Retina (tissue), 1 donor: ENCODE measurements around the gene C19orf44.
"Not testable (repeated sequence)": the region's sequence is repeated elsewhere in the genome, so short reads cannot be mapped to it uniquely, and the experiment has no call there.

Experiments
- DNase-seq: peaks from one replicate; pipeline ENCODE4 v3.0.0-alpha.2; 2016

Gene C19orf44

GRCh38 chr19:16541526-16542044 lies 45.4 kb downstream of the C19orf44 start:
- no peak for DNase-seq

DNA sequence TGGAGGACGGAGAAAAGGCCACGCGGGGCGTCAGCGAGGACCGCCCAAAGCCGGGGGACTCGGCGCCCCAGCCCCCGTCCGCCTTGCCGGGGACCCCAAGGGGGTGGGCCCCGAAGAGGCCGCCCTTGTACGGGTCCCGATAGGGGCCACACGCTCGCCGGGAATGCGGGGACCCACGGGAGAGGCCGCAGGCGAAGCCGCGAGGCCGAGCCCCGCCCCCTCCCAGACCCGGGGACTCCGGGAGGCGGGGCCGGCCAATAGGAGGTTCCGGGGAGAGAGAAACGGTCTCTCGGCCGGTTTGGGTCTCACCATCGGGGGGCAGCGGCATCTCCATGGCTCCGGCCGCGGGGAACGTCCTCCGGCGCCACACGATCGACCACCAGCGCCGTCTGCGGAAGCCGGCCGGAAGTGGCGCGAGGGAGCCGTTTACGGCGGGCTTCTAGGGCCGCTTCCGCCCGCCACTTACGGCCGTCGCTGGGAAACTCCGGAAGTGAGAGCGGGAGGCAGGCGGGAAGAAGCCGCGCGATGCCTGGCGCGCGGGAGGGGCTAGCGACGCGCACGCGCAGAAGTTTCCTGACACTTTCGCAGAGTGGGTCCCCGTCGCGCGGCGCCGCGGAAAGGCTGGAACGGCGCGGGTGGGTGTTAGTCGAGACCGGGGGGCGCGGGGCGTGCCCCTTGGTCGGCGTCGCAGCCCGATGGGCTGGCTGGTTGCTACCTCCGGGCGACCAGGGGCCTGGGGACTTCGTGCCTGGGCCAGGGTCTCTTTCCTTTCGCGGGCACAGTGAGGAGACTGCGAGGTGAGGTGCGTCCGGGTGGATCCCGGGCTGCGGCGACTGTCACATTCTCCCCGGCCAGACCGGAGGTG lies 46.1 kb downstream of the C19orf44 start, which contains the start of gene CHERP:
Gene CHERP (minus strand): TSS at position 393 of the 865 bp plus-strand sequence. CDS start 59 bp downstream, at position 334.
- peak; percentile 98 for DNase-seq

DNA sequence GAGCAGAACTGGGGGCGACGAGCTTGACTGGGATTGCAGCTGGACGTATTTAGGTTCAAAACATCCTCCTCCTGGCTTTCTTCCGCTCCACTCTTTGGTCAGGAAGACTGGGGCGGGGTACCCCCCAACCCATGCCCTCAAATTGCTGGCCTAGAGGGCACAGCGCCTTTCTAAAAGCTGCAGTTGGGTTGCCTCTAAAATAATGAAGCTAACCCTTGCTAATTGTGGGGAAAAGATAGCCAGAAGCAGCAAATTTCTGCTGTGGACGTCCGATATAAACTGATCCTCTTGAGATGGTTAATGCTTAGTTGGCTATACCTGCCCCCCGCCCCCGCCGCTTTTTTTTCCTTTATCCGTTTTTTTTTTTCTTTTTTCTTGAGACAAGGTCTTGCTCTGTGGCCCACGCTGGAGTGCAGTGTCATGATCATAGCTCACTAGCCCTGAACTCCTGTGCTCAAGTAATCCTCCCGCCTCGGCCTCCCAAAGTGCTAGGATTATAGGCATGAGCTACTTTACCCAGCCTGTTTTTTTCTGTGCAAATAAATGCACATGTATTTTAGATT lies 46.8 kb downstream of the C19orf44 start:
- DNase-seq = no peak

GRCh38 chr19:16543734-16544133 lies 47.5 kb downstream of the C19orf44 start:
- DNase-seq = not testable (repeated sequence)

GRCh38 chr19:16544473-16545231 lies 48.5 kb downstream of the C19orf44 start:
- no peak for DNase-seq

GRCh38 chr19:16548956-16549355 lies 52.8 kb downstream of the C19orf44 start:
- no peak for DNase-seq

DNA sequence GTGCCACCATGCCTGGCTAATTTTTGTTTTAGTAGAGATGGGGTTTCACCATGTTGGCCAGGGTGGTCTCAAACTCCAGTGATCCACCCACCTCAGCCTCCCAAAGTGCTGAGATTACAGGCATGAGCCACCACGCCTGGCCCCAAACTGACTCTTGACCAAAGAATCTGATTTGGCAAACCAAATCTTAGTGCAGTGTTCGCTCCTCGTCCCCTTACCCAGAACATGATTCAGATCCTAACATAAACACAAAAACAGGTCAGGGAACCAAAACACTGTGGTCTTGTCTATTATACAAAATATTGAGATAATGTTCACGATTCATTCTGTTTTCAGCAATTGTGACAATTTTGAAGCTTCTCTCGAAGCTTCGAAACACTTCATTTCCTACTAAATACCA lies 55.7 kb downstream of the C19orf44 start:
- not testable (repeated sequence) for DNase-seq

GRCh38 chr19:16554776-16555175 lies 58.6 kb downstream of the C19orf44 start:
- no peak for DNase-seq

- DNase-seq = no peak
Measured at GRCh38 chr19:16559780-16560276, 63.6 kb downstream of the C19orf44 start.

DNA sequence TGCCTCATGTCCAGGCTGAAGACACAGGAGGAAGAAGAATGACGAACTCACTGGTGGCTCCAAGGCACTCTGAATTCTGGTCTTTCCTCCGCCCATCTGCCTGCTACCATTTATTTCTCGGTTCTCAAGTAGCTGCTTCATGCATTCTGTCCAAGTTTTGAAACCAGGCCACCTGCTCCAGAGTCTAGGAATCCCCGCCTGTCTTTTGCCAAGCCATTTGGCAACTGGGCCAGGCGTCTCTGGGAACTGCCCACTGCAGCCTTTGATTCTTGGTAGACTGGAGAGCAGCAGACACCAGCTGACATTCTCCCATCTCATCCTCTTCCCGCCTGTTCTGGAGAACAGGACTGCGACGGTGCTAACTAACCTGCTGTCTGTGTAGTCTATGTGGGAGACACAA lies 65.2 kb downstream of the C19orf44 start:
- no peak for DNase-seq

- DNase-seq = no peak
Measured at GRCh38 chr19:16562608-16563025, 66.4 kb downstream of the C19orf44 start.

GRCh38 chr19:16564842-16565241 lies 68.6 kb downstream of the C19orf44 start:
- DNase-seq = no peak

DNA sequence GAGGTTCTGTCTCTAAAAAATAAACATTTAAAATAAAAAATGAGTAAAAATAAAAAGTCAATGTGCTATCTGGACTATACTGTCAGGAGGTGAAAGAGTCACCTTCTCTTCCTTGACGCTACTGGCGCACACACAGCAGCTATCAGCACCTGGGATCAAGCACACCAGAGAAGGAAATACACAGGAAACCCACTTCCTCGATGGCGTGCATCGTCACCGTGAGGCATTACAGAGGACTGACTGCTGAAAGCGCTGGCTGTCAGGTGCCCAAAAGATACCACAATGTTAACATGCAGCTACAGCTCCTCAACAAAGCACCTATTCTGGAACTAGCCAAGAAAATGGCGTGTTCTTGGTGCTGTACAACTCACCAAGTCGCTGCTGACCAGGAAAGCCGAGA lies 70.0 kb downstream of the C19orf44 start:
- no peak for DNase-seq

DNA sequence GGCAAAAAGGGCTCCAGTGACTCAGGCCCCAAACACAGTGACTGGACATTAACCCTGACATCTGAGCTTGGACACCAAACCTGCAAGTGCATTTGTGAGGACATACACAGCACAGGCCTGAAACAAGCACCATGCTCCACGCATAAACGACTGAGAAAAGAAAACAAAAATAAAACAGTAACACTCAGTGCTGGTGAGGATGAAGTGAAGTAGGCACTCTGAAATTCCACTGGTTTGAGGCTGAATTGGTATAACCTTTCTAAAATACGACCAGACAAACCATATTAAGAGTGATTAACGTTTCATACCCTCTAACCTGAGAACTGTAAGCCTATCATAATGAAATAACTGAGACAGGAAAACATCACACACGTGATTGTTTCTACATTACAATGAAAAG lies 70.5 kb downstream of the C19orf44 start:
- DNase-seq = no peak

- no peak for DNase-seq
Measured at GRCh38 chr19:16569609-16570320, 73.6 kb downstream of the C19orf44 start.
